KG1 (cell line): Measurements from ENCODE around the gene ROBO1.
"Not testable (repeated sequence)": the region's sequence is repeated elsewhere in the genome, so short reads cannot be mapped to it uniquely, and the experiment has no call there.

ENCODE experiments used
- DNase-seq: peaks from one replicate; lab custom pipeline; 2025; lab: John Stamatoyannopoulos, UW

The ROBO1 gene

GRCh38 chr3:79551321-79551892 lies 216.4 kb downstream of the ROBO1 start:
- DNase-seq = no peak

GRCh38 chr3:79543218-79543982 lies 224.4 kb downstream of the ROBO1 start:
- DNase-seq = no peak

- no peak for DNase-seq
Observed at GRCh38 chr3:79534727-79535126, 233.1 kb downstream of the ROBO1 start.

- DNase-seq = no peak
Observed at GRCh38 chr3:79531566-79532295, 236.1 kb downstream of the ROBO1 start.

- peak; percentile 10 for DNase-seq
Observed at GRCh38 chr3:79521221-79521848, 246.5 kb downstream of the ROBO1 start.

GRCh38 chr3:79517766-79518413 lies 249.9 kb downstream of the ROBO1 start:
- DNase-seq = no peak

- DNase-seq = no peak
Observed at GRCh38 chr3:79516795-79517194, 251.0 kb downstream of the ROBO1 start.

GRCh38 chr3:79515072-79515471 lies 252.7 kb downstream of the ROBO1 start:
- DNase-seq = no peak

- no peak for DNase-seq
Observed at GRCh38 chr3:79514069-79514468, 253.7 kb downstream of the ROBO1 start.

- no peak for DNase-seq
Observed at GRCh38 chr3:79506751-79507150, 261.0 kb downstream of the ROBO1 start.

- not testable (repeated sequence) for DNase-seq
Observed at GRCh38 chr3:79502216-79502681, 265.5 kb downstream of the ROBO1 start.

GRCh38 chr3:79497447-79498111 lies 270.2 kb downstream of the ROBO1 start:
- no peak for DNase-seq

- DNase-seq = no peak
Observed at GRCh38 chr3:79491029-79491641, 276.7 kb downstream of the ROBO1 start.

- no peak for DNase-seq
Observed at GRCh38 chr3:79490165-79491028, 277.4 kb downstream of the ROBO1 start.

- DNase-seq = no peak
Observed at GRCh38 chr3:79488407-79488806, 279.4 kb downstream of the ROBO1 start.

- no peak for DNase-seq
Observed at GRCh38 chr3:79480746-79481145, 287.1 kb downstream of the ROBO1 start.

GRCh38 chr3:79478620-79479019 lies 289.2 kb downstream of the ROBO1 start:
- DNase-seq = no peak

- no peak for DNase-seq
Observed at GRCh38 chr3:79477242-79477641, 290.6 kb downstream of the ROBO1 start.

GRCh38 chr3:79473993-79474392 lies 293.8 kb downstream of the ROBO1 start:
- DNase-seq = no peak

- no peak for DNase-seq
Observed at GRCh38 chr3:79467721-79468120, 300.1 kb downstream of the ROBO1 start.
